ELR (cell line): ENCODE data around the gene FBXO15.

ENCODE experiments used
- DNase-seq: peaks from one replicate; pipeline ENCODE4 v3.0.0-alpha.2; 2015; ENCODE audit warnings: low read depth

Gene FBXO15

GRCh38 chr18:74062037-74062436 lies 85.6 kb downstream of the FBXO15 start:
- no peak for DNase-seq

- no peak for DNase-seq
Observed at GRCh38 chr18:74060579-74060978, 87.1 kb downstream of the FBXO15 start.

GRCh38 chr18:74050807-74051206 lies 96.8 kb downstream of the FBXO15 start:
- DNase-seq: no peak

- DNase-seq: peak; percentile 7
Observed at GRCh38 chr18:74040459-74041332, 106.9 kb downstream of the FBXO15 start.

DNA sequence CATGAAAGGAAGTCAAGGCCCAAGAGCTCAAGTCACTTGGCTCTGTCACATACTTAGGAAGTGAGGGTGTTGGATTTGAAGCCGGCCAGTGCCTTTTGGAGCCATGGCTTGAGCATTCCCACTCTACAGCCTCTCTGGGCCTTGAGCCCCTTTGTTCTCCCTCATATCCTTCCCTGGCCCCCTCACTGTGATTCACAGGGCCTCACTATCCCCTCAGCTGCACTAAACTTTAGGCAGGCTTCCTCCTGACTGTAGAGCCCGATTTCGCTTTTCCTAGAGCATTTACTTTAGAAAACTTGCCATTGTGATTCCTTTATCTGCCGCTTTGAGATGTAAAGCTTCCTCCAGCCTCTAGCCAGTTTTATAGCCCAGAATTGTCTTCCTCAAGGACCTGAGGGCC lies 107.6 kb downstream of the FBXO15 start:
- DNase-seq: no peak

GRCh38 chr18:74029161-74029560 lies 118.5 kb downstream of the FBXO15 start:
- DNase-seq: no peak
